Progenitor cell of endocrine pancreas (in vitro differentiated cells): Measurements from ENCODE around the gene TBX21. TPM values are rescaled to one million over a fixed set of nuclear protein-coding genes. Genes with fewer than 3 reads are reported as not detected.
"Not testable (repeated sequence)": the region's sequence is repeated elsewhere in the genome, so short reads cannot be mapped to it uniquely, and the experiment has no call there.

Experiments
- DNase-seq: peaks from one replicate; pipeline ENCODE4 v3.0.0; 2021; ENCODE audit warnings: low spot score; ENCODE audit not compliant: unreplicated experiment
- H3K27ac Mint-ChIP-seq: 2 replicates; pipeline ENCODE4 v1.8.0; 2021; ENCODE audit warnings: mild to moderate bottlenecking, moderate library complexity, mixed read lengths
- H3K27me3 Mint-ChIP-seq: 2 replicates; pipeline ENCODE4 v1.8.0; 2021; ENCODE audit warnings: mixed read lengths
- H3K36me3 Mint-ChIP-seq: 2 replicates; pipeline ENCODE4 v1.8.0; 2022; ENCODE audit warnings: mixed read lengths; ENCODE audit not compliant: insufficient read depth
- H3K4me1 Mint-ChIP-seq: 2 replicates; pipeline ENCODE4 v1.8.0; 2021; ENCODE audit warnings: low read depth, mixed read lengths
- H3K4me3 Mint-ChIP-seq: 2 replicates; pipeline ENCODE4 v1.8.0; 2021; ENCODE audit warnings: low read depth, mild to moderate bottlenecking, moderate library complexity, mixed read lengths
- H3K9me3 Mint-ChIP-seq: 2 replicates; pipeline ENCODE4 v1.8.0; 2021; ENCODE audit warnings: low read depth, mixed read lengths
- total RNA-seq: library from RNA; stranded (reverse); gene quantifications from 2 replicates; pipeline ENCODE4 v1.2.1, GENCODE V29; 2021
- TF ChIP-seq, protein P1 (sequence below): fragments of 200-600 bp; sonication (generic); IDR thresholded peaks from one replicate; pipeline ENCODE4 v1.5.0; 2021; ENCODE audit warnings: antibody characterized with exemption, mild to moderate bottlenecking; ENCODE audit not compliant: unreplicated experiment

The TBX21 gene
- total RNA-seq, 1 donor from 2014 or later, result not detected

DNA sequence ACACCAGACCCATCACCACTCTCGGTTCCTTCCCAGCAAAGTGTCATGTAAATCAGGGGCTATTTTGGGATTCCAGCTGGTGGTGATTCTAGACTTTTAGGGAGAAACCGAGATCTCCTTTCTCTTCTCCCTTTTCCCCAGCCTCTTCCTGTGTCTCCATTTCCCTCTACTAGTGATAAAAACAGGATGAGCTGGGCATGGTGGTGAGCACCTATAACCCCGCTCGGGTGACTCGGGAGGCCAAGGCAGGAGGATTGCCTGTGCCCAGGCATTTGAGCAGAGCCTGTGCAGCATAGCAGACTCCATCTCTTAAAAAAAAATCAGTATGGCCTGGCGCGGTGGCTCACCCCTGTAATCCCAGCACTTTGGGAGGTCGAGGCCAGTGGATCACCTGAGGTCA lies 6.1 kb downstream of the TBX21 start:
- TF ChIP-seq, protein P1, sequence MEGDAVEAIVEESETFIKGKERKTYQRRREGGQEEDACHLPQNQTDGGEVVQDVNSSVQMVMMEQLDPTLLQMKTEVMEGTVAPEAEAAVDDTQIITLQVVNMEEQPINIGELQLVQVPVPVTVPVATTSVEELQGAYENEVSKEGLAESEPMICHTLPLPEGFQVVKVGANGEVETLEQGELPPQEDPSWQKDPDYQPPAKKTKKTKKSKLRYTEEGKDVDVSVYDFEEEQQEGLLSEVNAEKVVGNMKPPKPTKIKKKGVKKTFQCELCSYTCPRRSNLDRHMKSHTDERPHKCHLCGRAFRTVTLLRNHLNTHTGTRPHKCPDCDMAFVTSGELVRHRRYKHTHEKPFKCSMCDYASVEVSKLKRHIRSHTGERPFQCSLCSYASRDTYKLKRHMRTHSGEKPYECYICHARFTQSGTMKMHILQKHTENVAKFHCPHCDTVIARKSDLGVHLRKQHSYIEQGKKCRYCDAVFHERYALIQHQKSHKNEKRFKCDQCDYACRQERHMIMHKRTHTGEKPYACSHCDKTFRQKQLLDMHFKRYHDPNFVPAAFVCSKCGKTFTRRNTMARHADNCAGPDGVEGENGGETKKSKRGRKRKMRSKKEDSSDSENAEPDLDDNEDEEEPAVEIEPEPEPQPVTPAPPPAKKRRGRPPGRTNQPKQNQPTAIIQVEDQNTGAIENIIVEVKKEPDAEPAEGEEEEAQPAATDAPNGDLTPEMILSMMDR, result no peak
- no peak overlapping the region for H3K4me3 Mint-ChIP-seq

DNA sequence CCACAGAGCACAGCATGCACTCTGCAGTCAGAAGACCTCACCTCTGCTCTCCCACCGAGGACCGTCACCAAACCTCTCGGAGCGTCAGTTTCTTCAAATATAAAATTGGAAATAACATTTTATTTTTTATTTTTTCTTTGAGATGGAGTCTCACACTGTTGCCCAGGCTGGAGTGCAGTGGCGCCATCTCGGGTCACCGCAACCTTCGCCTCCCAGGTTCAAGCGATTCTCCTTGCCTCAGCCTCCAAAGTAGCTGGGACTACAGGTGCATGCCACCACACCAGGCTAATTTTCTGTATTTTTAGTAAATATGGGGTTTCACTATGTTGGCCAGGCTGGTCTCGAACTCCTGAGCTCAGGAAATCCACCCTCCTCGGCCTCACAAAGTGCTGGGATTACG lies 6.9 kb downstream of the TBX21 start:
- DNase-seq, result not testable (repeated sequence)

More for the DNA sequence above, 6.1 kb downstream of the TBX21 start:
- Mint-ChIP-seq H3K4me1 (no peaks in the 10 kb centered on the region), H3K27ac (no peak overlapping the region), H3K36me3 (no peaks in the 10 kb centered on the region), H3K27me3 (peaks cover 63% of the 10 kb centered on the region), H3K9me3 (no peaks in the 10 kb centered on the region)
- DNase-seq, result no peak

DNA sequence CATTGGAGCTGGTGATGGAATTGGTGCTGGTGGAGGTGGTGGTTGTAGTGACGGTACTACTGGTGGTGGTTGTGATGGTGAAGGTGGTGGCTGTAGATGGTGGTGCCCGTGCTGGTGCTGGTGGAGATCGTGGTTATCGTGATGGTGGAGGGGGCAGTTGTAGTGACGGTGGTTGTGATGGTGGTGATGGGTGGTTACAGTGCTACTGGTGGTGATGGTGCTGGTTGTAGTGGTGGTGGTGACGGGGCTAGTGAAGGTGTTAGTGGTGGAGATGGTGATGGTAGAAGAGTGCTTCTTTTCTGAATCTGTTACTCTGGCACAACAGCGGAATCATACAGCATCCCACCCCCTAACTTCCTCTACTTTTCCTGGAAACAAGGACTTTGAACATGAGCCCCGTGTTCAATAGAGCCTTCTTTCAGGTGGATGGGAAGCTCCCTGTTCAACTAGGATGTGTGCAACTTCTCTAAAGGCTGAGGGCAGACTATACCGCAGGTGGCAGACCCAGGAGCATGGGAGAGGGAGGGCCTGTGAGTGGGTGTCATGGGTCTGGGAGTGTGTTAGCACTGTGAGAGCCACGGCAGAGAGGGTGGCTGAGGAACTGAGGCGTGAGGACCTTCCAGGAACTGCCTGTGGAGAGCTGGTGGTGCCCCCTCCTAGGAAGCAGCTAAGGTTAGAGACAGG lies 8.2 kb downstream of the TBX21 start:
- Mint-ChIP-seq H3K4me1 (no peaks in the 10 kb centered on the region), H3K27me3 (peaks cover 59% of the 10 kb centered on the region), H3K9me3 (no peaks in the 10 kb centered on the region), H3K36me3 (no peaks in the 10 kb centered on the region), H3K4me3 (no peak overlapping the region), H3K27ac (peak overlapping the region; percentile 54)
- no peak for DNase-seq
- TF ChIP-seq, protein P1, result no peak

More for the DNA sequence above, 6.9 kb downstream of the TBX21 start:
- H3K4me3 Mint-ChIP-seq, H3K36me3 Mint-ChIP-seq, H3K9me3 Mint-ChIP-seq, H3K4me1 Mint-ChIP-seq, H3K27ac Mint-ChIP-seq: not testable (repeated sequence)
- H3K27me3 Mint-ChIP-seq, result peaks cover 60% of the 10 kb centered on the region

DNA sequence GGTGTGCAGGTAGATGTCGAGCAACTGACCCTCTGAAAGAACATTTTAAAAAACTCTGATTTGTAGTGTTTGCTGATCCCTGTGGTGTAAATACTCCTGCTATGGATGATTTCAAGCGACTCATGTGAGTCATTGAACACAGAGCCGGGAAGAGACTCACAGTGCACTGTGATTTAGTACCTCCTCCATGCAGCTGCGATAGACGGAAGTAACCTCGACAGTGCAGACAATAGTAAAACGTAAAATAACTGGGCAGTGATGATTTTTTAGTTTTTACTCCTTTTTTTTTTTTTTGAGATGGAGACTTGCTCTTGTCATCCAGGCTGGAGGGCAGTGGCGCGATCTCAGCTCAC lies 8.7 kb downstream of the TBX21 start:
- no peak for DNase-seq
- H3K36me3 Mint-ChIP-seq, result no peaks in the 10 kb centered on the region

DNA sequence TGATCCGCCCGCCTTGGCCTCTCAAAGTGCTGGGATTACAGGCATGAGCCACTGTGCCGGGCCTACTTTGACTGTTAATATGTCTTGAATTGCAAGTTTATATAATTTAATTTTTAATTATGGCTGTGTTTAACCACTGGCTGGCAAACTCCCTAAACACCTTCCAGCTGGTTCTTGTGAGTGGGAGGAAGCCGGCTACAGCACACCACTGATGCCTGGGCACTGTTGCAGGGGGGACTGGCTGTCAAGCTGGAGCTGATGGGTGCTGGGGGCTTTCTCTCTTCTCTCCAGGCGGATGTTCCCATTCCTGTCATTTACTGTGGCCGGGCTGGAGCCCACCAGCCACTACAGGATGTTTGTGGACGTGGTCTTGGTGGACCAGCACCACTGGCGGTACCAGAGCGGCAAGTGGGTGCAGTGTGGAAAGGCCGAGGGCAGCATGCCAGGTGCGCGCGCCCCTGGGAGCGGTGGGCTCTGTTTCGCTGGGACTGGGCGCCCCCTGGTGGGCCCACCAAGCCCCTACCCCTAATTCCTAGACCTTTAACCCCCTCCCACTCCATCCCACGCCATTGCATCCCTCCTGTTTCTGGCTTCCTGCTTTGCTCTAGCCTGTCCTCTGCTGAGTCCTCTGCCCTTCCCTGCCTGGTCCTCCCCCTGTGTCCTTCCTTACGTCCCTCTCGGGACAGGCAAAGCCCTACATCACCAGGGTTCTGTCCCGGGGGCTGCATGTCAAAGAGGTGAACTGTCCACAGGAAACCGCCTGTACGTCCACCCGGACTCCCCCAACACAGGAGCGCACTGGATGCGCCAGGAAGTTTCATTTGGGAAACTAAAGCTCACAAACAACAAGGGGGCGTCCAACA lies 9.5 kb downstream of the TBX21 start:
- DNase-seq, result peak; percentile 53
- Mint-ChIP-seq H3K27me3 (peaks cover 46% of the 10 kb centered on the region), H3K9me3 (no peaks in the 10 kb centered on the region), H3K4me3 (no peak overlapping the region), H3K36me3 (no peaks in the 10 kb centered on the region), H3K4me1 (no peaks in the 10 kb centered on the region), H3K27ac (no peak overlapping the region)
- TF ChIP-seq, protein P1, result peak; percentile 85

More for the DNA sequence above, 8.7 kb downstream of the TBX21 start:
- TF ChIP-seq, protein P1, result no peak
- Mint-ChIP-seq H3K9me3 (no peaks in the 10 kb centered on the region), H3K4me3 (no peak overlapping the region), H3K4me1 (no peaks in the 10 kb centered on the region), H3K27me3 (peaks cover 54% of the 10 kb centered on the region), H3K27ac (no peak overlapping the region)
